ENCODE results near the gene ARHGAP33. TPM values are rescaled to one million over a fixed set of nuclear protein-coding genes. Genes with fewer than 3 reads are reported as not detected.

ARHGAP33 gene
- total and polyA plus RNA-seq, 2 of the 8 experiments (the other 6 are each of a cell fraction or from before 2014, with no cell fraction given): 6.5 to 25.2 TPM

GRCh38 chr19:35811317-35812219, 36.2 kb downstream of the ARHGAP33 start:
- ChIA-PET CTCF (ENCODE audit: partially characterized antibody) (interaction anchor here (0.8 to 1.5 kb wide), 7 partner anchors 9 to 176 kb away, joined by 3 to 5 read pairs (median 3); partner anchors contain the start of gene LIN37), POLR2A (ENCODE audit: partially characterized antibody) (interaction anchor here (0.8 to 1.1 kb wide), 2 partner anchors 44 to 71 kb away, joined by 3 read pairs; no protein-coding TSS in a partner anchor)
- Histone ChIP-seq H2BK12ac (ENCODE audit: low read depth, low read length) (no peak overlapping the region), H3K27ac (ENCODE audit: low read depth, low read length) (no peak overlapping the region), H3K79me2 (ENCODE audit: control insufficient read depth in 1 of 2, insufficient read depth in 2 of 2, low read length in 2 of 2) (no peaks in the 10 kb centered on the region), H3K23me2 (ENCODE audit: low read depth, low read length) (no peaks in the 10 kb centered on the region), H3K9ac (replicated peaks in 1 of 4; ENCODE audit: extremely low read depth in 1 of 4, low read depth in 3 of 4, low read length in 3 of 4) (no peak overlapping the region), H2BK120ac (replicated peaks; ENCODE audit: low read depth, low read length) (no peak overlapping the region), H3K4me2 (ENCODE audit: insufficient read depth in 1 of 2, low read depth in 2 of 2, low read length in 2 of 2) (no peak overlapping the region), H4K91ac (replicated peaks; ENCODE audit: insufficient read length, low read length) (no peak overlapping the region), H2BK15ac (ENCODE audit: low read length) (no peak overlapping the region), H3K18ac (ENCODE audit: extremely low read depth, low read length) (no peak overlapping the region), H4K5ac (ENCODE audit: insufficient read length, low read depth, low read length) (no peak overlapping the region), H3K23ac (ENCODE audit: insufficient read length) (no peak overlapping the region), H3K9me3 (ENCODE audit: insufficient read depth in 2 of 2, low read depth in 1 of 2, low read length in 1 of 2) (no peaks in the 10 kb centered on the region), H3K79me1 (ENCODE audit: low read depth, low read length) (no peaks in the 10 kb centered on the region), H3K4me3 (ENCODE audit: extremely low read depth in 1 of 4, insufficient read depth in 2 of 4, low read depth in 3 of 4, low read length in 4 of 4) (no peak overlapping the region), H3K36me3 (ENCODE audit: control insufficient read depth in 2 of 4, insufficient read depth in 4 of 4, low read length in 3 of 4) (no peaks in the 10 kb centered on the region), H3K4ac (replicated peaks; ENCODE audit: insufficient read length, low read depth, low read length) (no peak overlapping the region), H2BK5ac (ENCODE audit: low read depth, low read length) (0 out of 2 replicates have a peak overlapping the region, but pooled peaks have one; percentile 35), H3K56ac (replicated peaks; ENCODE audit: insufficient read length, low read depth, low read length) (no peak overlapping the region), H2AK5ac (ENCODE audit: low read depth, low read length) (no peak overlapping the region), H4K8ac (ENCODE audit: extremely low read depth, insufficient read depth, low read length) (peak overlapping the region; percentile 51; the same call in 1 of the 2 replicates), H2AFZ (ENCODE audit: low read length) (0 out of 2 replicates have a peak overlapping the region, but pooled peaks have one; percentile 13), H3K27me3 (replicated peaks in 1 of 4; ENCODE audit: control insufficient read depth in 3 of 4, extremely low read depth in 1 of 4, insufficient read depth in 3 of 4, low read length in 3 of 4) (no peaks in the 10 kb centered on the region), H4K20me1 (replicated peaks in 1 of 2; ENCODE audit: control insufficient read depth in 1 of 2, insufficient read depth in 2 of 2, low read length in 2 of 2) (no peaks in the 10 kb centered on the region), H3K4me1 (replicated peaks in 1 of 4; ENCODE audit: control insufficient read depth in 3 of 4, insufficient read depth in 4 of 4, low read length in 3 of 4) (peaks cover 0 to 6% (median 1%) of the 10 kb centered on the region in 4 experiments; a peak in 4 of 7 replicates), H2BK20ac (ENCODE audit: low read length) (no peak overlapping the region), H3K14ac (ENCODE audit: insufficient read length) (no peak overlapping the region)
- WGBS, 2 experiments (ENCODE audit: extremely low coverage in 1 of 2, insufficient coverage in 1 of 2, insufficient read length in 1 of 2, insufficient replicate concordance in 2 of 2, low coverage in 1 of 2, low lambda C conversion rate in 2 of 2, missing lambda C conversion rate in 1 of 2): 85% methylated on average over 18 of the region's 18 CpGs; no CpG with 5 or more reads in 1 of the 2 experiments
- no peak for FAIRE-seq
- DNase-seq (ENCODE audit: low read depth in 1 of 2, low spot score in 2 of 2): no peak
- no peak for TF ChIP-seq MAX (IDR thresholded peaks at IDR 0.05)
- TF ChIP-seq CHD2 (IDR thresholded peaks at IDR 0.05; ENCODE audit: low read length): no peak
- no peak for TF ChIP-seq RNF2 (IDR thresholded peaks at IDR 0.05; ENCODE audit: borderline replicate concordance, low read depth, low read length, missing control alignments, poor library complexity, severe bottlenecking)
- no peak for TF ChIP-seq NRF1 (IDR thresholded peaks at IDR 0.05; ENCODE audit: low read depth, low read length)
- TF ChIP-seq HDAC6 (IDR thresholded peaks at IDR 0.05; ENCODE audit: low read depth, low read length): no peak
